PC-9 (cell line): Measurements from ENCODE around the gene CFAP77.

Experiments used
- EZH2 ChIP-seq: fragments of 200-600 bp; sonication (generic); IDR thresholded peaks from 2 replicates; pipeline ENCODE4 v1.8.0; 2017; ENCODE audit warnings: antibody characterized with exemption, low read depth
- TF ChIP-seq, protein P1 (sequence below): fragments of 200-600 bp; sonication (generic); conservative IDR thresholded peaks from 2 replicates; pipeline ENCODE4 v1.6.1; 2017; ENCODE audit warnings: mixed run types, antibody characterized with exemption, mild to moderate bottlenecking, moderate library complexity

DNA sequence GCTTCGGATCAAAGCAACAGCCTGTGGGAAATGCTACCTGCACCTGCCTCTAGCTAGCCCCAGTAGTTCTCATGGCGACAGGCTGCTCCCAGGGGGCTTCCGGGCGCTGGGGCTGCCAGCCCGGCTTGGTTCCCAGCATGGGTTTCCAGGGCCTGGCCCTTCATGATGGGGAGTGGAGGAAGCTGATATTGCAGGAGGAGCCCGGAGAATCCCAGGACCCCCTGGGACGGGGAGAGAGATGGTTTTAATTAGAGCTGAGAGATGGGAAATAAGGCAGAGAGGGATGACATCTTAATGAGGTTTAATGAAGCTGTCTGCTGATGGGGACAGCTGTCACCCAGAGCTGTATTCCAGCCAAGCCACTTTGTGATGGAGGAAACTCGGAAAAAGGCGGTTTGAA, 78.6 kb downstream of the CFAP77 start:
- TF ChIP-seq, protein P1, sequence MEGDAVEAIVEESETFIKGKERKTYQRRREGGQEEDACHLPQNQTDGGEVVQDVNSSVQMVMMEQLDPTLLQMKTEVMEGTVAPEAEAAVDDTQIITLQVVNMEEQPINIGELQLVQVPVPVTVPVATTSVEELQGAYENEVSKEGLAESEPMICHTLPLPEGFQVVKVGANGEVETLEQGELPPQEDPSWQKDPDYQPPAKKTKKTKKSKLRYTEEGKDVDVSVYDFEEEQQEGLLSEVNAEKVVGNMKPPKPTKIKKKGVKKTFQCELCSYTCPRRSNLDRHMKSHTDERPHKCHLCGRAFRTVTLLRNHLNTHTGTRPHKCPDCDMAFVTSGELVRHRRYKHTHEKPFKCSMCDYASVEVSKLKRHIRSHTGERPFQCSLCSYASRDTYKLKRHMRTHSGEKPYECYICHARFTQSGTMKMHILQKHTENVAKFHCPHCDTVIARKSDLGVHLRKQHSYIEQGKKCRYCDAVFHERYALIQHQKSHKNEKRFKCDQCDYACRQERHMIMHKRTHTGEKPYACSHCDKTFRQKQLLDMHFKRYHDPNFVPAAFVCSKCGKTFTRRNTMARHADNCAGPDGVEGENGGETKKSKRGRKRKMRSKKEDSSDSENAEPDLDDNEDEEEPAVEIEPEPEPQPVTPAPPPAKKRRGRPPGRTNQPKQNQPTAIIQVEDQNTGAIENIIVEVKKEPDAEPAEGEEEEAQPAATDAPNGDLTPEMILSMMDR = no peak
- TF ChIP-seq EZH2 = no peak
